Bronchial smooth muscle cell (primary cell): ENCODE measurements around the gene ARL5A. TPM values are rescaled to one million over a fixed set of nuclear protein-coding genes. Genes with fewer than 3 reads are reported as not detected.

ENCODE experiments used
- total RNA-seq: library from RNA; depleted of rRNA; stranded (reverse); fragments of >200 nt; gene quantifications from 2 replicates; pipeline ENCODE4 v1.2.1, GENCODE V29; 2014

ARL5A gene, protein sequence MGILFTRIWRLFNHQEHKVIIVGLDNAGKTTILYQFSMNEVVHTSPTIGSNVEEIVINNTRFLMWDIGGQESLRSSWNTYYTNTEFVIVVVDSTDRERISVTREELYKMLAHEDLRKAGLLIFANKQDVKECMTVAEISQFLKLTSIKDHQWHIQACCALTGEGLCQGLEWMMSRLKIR
- total RNA-seq, result 27.7 and 33.9 TPM in 2 replicates

DNA sequence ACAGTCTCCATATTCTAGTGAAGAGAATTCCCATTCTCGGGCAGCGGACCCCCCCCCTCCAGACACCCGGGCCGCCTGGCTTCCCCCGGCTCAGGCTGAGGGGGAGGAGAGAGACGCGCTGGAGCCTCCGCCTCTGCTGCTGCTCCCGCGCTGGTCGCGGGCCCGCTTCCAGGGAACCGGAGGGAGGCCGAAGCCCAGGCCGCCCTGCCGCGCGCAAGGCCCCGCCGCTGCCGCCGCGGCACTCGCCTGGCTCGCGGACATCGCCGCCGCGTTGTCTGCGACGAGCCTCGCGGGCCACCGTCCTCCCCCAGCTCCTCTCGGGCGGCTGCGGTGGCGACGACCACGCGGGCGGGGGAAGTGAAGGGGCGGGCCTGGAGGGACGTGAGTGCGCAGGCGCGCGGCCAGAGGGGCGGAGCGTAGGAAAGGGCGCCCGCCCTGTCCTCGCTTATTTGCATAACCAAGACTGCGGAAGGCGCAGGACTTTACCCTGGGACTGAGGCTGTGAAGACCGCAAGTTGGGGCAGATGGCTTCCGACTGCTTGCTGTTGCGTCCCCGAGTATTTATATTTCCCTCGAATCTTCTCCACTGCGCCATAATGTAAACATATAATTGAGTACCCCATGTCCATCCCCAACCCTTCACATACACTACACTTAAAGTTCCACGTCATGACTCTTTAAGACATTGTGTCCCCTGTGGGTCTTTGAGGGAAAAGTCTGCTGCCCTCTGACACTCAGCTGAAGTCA, at the start of gene ARL5A:
Gene ARL5A, minus strand, starts transcription at position 279 of the 747 bp plus-strand sequence. Its CDS starts 245 bp downstream, at position 34.

Other genes starting within 250 kb of the ARL5A start
- under 0.01 and 0.09 TPM in 2 replicates for gene NEB, start 93.9 kb downstream of the ARL5A start, total RNA-seq